Neural cell (in vitro differentiated cells): ENCODE measurements around the gene ARHGEF4. TPM values are rescaled to one million over a fixed set of nuclear protein-coding genes. Genes with fewer than 3 reads are reported as not detected.

ENCODE experiments used
- H2AFZ ChIP-seq: fragments of 200-600, 300-800 bp; sonication (generic), shearing (Covaris generic); 2 replicates; pipeline ENCODE4 v1.6.0; 2014; ENCODE audit warnings: low read depth, mild to moderate bottlenecking, antibody characterized with exemption, low read length, moderate library complexity
- H3F3A ChIP-seq: fragments of 200-600 bp; shearing (Covaris generic); 2 replicates; pipeline ENCODE4 v1.6.1; 2016; ENCODE audit warnings: mild to moderate bottlenecking, moderate library complexity, mixed read lengths, antibody characterized with exemption, low read length; ENCODE audit not compliant: insufficient read depth, poor library complexity, severe bottlenecking
- H3K27ac ChIP-seq: fragments of 200-600, 300-800 bp; sonication (generic), shearing (Covaris generic); 2 replicates; pipeline ENCODE4 v1.5.1; 2014; ENCODE audit warnings: mild to moderate bottlenecking, low read length, moderate library complexity
- H3K27me3 ChIP-seq: fragments of 300-800, 200-600 bp; sonication (generic), shearing (Covaris generic); 2 replicates; pipeline ENCODE4 v1.6.0; 2014; ENCODE audit warnings: mild to moderate bottlenecking, low read depth, low read length, moderate library complexity; ENCODE audit not compliant: insufficient read depth
- H3K36me3 ChIP-seq: fragments of 300-800, 200-600 bp; sonication (generic), shearing (Covaris generic); 2 replicates; pipeline ENCODE4 v1.5.1; 2014; ENCODE audit warnings: mild to moderate bottlenecking, antibody characterized with exemption, low read length, moderate library complexity; ENCODE audit not compliant: insufficient read depth
- H3K4me2 ChIP-seq: fragments of 300-800, 200-600 bp; sonication (generic), shearing (Covaris generic); 2 replicates; pipeline ENCODE4 v1.6.0; 2014; ENCODE audit warnings: mild to moderate bottlenecking, low read length
- H3K4me3 ChIP-seq: fragments of 300-800, 200-600 bp; sonication (generic), shearing (Covaris generic); 2 replicates; pipeline ENCODE4 v1.5.1; 2014; ENCODE audit warnings: mild to moderate bottlenecking, low read length, moderate library complexity
- H3K79me2 ChIP-seq: fragments of 200-600 bp; shearing (Covaris generic); replicated peaks from 2 replicates; pipeline ENCODE4 v1.6.0; 2014; ENCODE audit warnings: mild to moderate bottlenecking, low read length, moderate library complexity; ENCODE audit not compliant: insufficient read depth
- H3K9ac ChIP-seq: fragments of 300-800, 200-600 bp; sonication (generic), shearing (Covaris generic); 2 replicates; pipeline ENCODE4 v1.6.1; 2016; ENCODE audit warnings: mild to moderate bottlenecking, low read length, mixed read lengths
- H3K9me2 ChIP-seq: fragments of 200-600 bp; shearing (Covaris generic); 2 replicates; pipeline ENCODE4 v1.6.1; 2016; ENCODE audit warnings: mild to moderate bottlenecking, low read length, mixed read lengths; ENCODE audit not compliant: insufficient read depth
- H3K9me3 ChIP-seq: fragments of 200-600, 300-800 bp; sonication (generic), shearing (Covaris generic); 2 replicates; pipeline ENCODE4 v1.6.1; 2016; ENCODE audit warnings: mild to moderate bottlenecking, mixed run types, low read length, moderate library complexity, mixed read lengths
- H4K20me1 ChIP-seq: fragments of 200-600 bp; shearing (Covaris generic); 2 replicates; pipeline ENCODE4 v1.6.1; 2016; ENCODE audit warnings: mild to moderate bottlenecking, mixed run types; ENCODE audit not compliant: insufficient read depth
- EP300 ChIP-seq: fragments of 450-650 bp; conservative IDR thresholded peaks from 2 replicates; pipeline ENCODE4 v1.6.1; 2014; ENCODE audit warnings: antibody characterized with exemption, mild to moderate bottlenecking, moderate library complexity; ENCODE audit not compliant: poor library complexity, severe bottlenecking
- EZH2 ChIP-seq: fragments of 200-600, 300-800 bp; shearing (Covaris generic), sonication (generic); IDR thresholded peaks from 2 replicates; pipeline ENCODE4 v1.6.1; 2014; ENCODE audit warnings: antibody characterized with exemption, low read length, borderline replicate concordance, mild to moderate bottlenecking; ENCODE audit not compliant: insufficient read depth, poor library complexity, severe bottlenecking
- MXI1 ChIP-seq: fragments of 450-650 bp; conservative IDR thresholded peaks from 2 replicates; pipeline ENCODE4 v1.6.1; 2014; ENCODE audit warnings: antibody characterized with exemption, mild to moderate bottlenecking; ENCODE audit not compliant: poor library complexity, severe bottlenecking
- POLR2AphosphoS5 ChIP-seq: IDR thresholded peaks from 2 replicates; pipeline ENCODE4 v1.6.1; 2012
- RAD21 ChIP-seq: fragments of 450-650 bp; conservative IDR thresholded peaks from 2 replicates; pipeline ENCODE4 v1.6.1; 2014; ENCODE audit warnings: antibody characterized with exemption, mild to moderate bottlenecking, moderate library complexity
- SMC3 ChIP-seq: fragments of 450-650 bp; conservative IDR thresholded peaks from 2 replicates; pipeline ENCODE4 v1.6.1; 2014; ENCODE audit warnings: antibody characterized with exemption, mild to moderate bottlenecking, moderate library complexity; ENCODE audit not compliant: poor library complexity
- TAF1 ChIP-seq: IDR thresholded peaks from 2 replicates; pipeline ENCODE4 v1.6.1; 2012; ENCODE audit warnings: low read depth
- polyA plus RNA-seq: library from polyadenylated mRNA; depleted of rRNA; stranded (reverse); fragments of >200 nt; gene quantifications from 2 replicates; pipeline ENCODE4 v1.2.3, GENCODE V29; 2014
- TF ChIP-seq, protein P1 (sequence below): fragments of 450-650 bp; IDR thresholded peaks from 2 replicates; pipeline ENCODE4 v1.5.1; 2014; ENCODE audit warnings: antibody characterized with exemption, mild to moderate bottlenecking, moderate library complexity; ENCODE audit not compliant: poor library complexity, severe bottlenecking
- TF ChIP-seq, protein P2 (sequence below): IDR thresholded peaks from 2 replicates; pipeline ENCODE4 v1.6.1; 2012; ENCODE audit warnings: borderline replicate concordance

The ARHGEF4 gene
- polyA plus RNA-seq, 1 donor from 2014 or later = 45.9 TPM

DNA sequence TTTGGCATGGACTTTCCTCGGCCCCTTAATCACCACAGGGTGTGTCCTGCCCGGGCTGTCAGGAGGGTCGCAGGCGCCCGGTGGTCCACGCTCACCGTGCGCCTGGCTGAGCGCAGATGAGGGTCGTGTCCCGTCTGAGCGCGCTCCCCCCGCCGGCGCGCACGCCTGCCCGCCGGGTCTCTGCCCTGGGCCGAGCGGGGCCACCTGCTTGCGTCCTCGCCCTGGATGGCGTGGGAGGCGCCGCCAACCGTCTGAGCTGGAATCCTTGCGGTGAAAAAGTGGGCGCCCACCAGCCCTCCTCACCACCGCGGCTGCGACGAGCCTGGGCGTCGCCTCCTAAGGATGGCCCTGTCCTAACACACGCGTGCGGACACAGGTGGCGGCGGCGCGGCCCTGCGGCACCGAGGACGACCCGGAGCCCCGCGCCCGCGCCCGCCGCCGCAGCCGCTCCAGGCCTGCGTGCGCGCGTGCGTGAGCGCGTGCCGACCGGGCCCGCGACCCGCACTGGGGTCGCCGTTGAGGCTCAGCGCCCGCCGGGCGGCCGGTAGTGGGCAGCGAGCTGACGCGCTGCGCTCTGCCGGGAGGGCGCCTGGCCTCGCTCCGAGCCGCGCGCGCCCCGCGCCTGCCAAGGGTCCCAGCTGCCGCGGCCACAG is 126.6 kb downstream of the ARHGEF4 start:
- Histone ChIP-seq H3K4me3 (peak overlapping the region; percentile 75), H3K27ac (no peak overlapping the region), H3F3A (no peaks in the 10 kb centered on the region), H3K9ac (peak overlapping the region; percentile 66), H3K79me2 (no peaks in the 10 kb centered on the region), H2AFZ (peak overlapping the region; percentile 35), H3K36me3 (no peaks in the 10 kb centered on the region), H4K20me1 (no peaks in the 10 kb centered on the region), H3K9me2 (no peaks in the 10 kb centered on the region), H3K27me3 (peaks cover 63% of the 10 kb centered on the region), H3K9me3 (no peaks in the 10 kb centered on the region), H3K4me2 (peak overlapping the region; percentile 68)
- TF ChIP-seq SMC3 (peak; percentile 36), RAD21 (no peak), MXI1 (peak; percentile 57), POLR2AphosphoS5 (no peak), EP300 (no peak)
- TF ChIP-seq, protein P1, sequence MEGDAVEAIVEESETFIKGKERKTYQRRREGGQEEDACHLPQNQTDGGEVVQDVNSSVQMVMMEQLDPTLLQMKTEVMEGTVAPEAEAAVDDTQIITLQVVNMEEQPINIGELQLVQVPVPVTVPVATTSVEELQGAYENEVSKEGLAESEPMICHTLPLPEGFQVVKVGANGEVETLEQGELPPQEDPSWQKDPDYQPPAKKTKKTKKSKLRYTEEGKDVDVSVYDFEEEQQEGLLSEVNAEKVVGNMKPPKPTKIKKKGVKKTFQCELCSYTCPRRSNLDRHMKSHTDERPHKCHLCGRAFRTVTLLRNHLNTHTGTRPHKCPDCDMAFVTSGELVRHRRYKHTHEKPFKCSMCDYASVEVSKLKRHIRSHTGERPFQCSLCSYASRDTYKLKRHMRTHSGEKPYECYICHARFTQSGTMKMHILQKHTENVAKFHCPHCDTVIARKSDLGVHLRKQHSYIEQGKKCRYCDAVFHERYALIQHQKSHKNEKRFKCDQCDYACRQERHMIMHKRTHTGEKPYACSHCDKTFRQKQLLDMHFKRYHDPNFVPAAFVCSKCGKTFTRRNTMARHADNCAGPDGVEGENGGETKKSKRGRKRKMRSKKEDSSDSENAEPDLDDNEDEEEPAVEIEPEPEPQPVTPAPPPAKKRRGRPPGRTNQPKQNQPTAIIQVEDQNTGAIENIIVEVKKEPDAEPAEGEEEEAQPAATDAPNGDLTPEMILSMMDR = no peak
- TF ChIP-seq, protein P2, sequence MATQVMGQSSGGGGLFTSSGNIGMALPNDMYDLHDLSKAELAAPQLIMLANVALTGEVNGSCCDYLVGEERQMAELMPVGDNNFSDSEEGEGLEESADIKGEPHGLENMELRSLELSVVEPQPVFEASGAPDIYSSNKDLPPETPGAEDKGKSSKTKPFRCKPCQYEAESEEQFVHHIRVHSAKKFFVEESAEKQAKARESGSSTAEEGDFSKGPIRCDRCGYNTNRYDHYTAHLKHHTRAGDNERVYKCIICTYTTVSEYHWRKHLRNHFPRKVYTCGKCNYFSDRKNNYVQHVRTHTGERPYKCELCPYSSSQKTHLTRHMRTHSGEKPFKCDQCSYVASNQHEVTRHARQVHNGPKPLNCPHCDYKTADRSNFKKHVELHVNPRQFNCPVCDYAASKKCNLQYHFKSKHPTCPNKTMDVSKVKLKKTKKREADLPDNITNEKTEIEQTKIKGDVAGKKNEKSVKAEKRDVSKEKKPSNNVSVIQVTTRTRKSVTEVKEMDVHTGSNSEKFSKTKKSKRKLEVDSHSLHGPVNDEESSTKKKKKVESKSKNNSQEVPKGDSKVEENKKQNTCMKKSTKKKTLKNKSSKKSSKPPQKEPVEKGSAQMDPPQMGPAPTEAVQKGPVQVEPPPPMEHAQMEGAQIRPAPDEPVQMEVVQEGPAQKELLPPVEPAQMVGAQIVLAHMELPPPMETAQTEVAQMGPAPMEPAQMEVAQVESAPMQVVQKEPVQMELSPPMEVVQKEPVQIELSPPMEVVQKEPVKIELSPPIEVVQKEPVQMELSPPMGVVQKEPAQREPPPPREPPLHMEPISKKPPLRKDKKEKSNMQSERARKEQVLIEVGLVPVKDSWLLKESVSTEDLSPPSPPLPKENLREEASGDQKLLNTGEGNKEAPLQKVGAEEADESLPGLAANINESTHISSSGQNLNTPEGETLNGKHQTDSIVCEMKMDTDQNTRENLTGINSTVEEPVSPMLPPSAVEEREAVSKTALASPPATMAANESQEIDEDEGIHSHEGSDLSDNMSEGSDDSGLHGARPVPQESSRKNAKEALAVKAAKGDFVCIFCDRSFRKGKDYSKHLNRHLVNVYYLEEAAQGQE = no peak

DNA sequence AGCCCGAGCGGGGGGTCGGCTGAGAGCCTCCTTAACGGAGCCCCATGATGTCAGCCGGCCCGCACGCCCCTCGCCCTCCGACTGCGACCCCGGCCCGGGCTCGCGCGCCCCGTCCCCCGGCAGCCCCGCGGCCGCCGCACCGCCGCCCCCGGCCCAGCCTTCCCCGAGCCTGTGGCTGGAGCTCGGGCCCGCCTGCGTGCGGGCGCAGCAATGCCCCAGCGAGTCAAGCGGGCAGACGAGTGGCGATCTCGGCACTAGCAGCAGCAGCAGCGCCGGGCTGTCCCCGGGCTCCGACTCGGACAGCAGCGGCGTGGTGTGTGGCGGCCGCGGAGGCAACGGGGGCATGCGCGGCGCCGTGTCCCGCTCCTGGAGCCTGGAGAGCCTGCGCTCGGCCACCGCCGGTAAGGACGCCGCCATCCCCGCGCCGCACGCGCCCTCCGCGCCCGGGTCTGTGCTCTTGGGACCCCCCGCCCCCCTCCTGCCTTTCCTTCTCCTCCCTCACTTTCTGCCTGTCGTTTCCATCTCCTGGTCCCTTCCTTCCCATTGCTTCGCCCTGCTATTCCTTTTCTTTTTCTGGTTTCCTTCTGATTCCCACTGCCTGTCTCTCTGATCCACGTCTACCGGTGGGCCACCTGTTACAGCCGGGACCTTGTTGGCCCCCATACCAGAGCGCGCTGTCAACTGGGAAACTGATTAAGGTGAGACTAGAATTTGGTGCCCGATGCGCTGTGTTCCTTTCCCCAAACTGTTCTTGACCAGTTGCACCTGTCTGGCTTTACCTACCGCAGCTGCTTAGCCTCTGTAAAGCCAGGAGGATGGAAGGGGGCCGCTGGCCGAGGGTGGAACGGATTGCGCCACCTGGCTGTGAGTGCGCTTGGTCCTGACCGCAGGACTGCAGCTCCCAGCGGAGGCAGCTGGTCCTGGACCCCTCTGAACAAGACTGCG is 127.4 kb downstream of the ARHGEF4 start:
- Histone ChIP-seq H3K9me3 (no peaks in the 10 kb centered on the region), H2AFZ (peak overlapping the region; percentile 15), H3K4me2 (peak overlapping the region; percentile 70), H4K20me1 (no peaks in the 10 kb centered on the region), H3K27ac (no peak overlapping the region), H3K27me3 (peaks cover 63% of the 10 kb centered on the region), H3K79me2 (no peaks in the 10 kb centered on the region), H3K9ac (peak overlapping the region; percentile 66), H3K4me3 (peak overlapping the region; percentile 69), H3K9me2 (no peaks in the 10 kb centered on the region), H3K36me3 (no peaks in the 10 kb centered on the region), H3F3A (no peaks in the 10 kb centered on the region)
- TF ChIP-seq SMC3 = peak; percentile 72
- peak; percentile 29 for TF ChIP-seq MXI1
- no peak for TF ChIP-seq EP300
- TF ChIP-seq TAF1 = no peak
- TF ChIP-seq, protein P1 = peak; percentile 80
- TF ChIP-seq POLR2AphosphoS5 = peak; percentile 2
- TF ChIP-seq, protein P2 = no peak
- TF ChIP-seq EZH2 = no peak
- peak; percentile 50 for TF ChIP-seq RAD21
